HFFc6 (cell line): ENCODE measurements around the gene SORBS2. TPM values are rescaled to one million over a fixed set of nuclear protein-coding genes. Genes with fewer than 3 reads are reported as not detected.

ENCODE experiments used
- DNase-seq: peaks from one replicate; pipeline ENCODE4 v3.0.0-alpha.2; 2018
- H3K27ac Mint-ChIP-seq: 2 replicates; pipeline ENCODE4 v1.8.0; 2020; ENCODE audit warnings: mild to moderate bottlenecking, mixed read lengths
- H3K27me3 Mint-ChIP-seq: 2 replicates; pipeline ENCODE4 v1.8.0; 2021; ENCODE audit warnings: mild to moderate bottlenecking, moderate library complexity, mixed read lengths; ENCODE audit not compliant: insufficient read depth
- H3K36me3 Mint-ChIP-seq: 2 replicates; pipeline ENCODE4 v1.8.0; 2021; ENCODE audit warnings: low read depth, mixed read lengths
- H3K4me1 Mint-ChIP-seq: 2 replicates; pipeline ENCODE4 v1.8.0; 2020; ENCODE audit warnings: low read depth, mixed read lengths
- H3K4me3 Mint-ChIP-seq: 2 replicates; pipeline ENCODE4 v1.8.0; 2020; ENCODE audit warnings: mild to moderate bottlenecking, moderate library complexity, mixed read lengths
- H3K9me3 Mint-ChIP-seq: 2 replicates; pipeline ENCODE4 v1.8.0; 2020; ENCODE audit warnings: mild to moderate bottlenecking, mixed read lengths
- total RNA-seq, 6 experiments: library from RNA; stranded (reverse); fragmentation: NEBNext Ultra II Directional; extraction: Animal tissue kit (Norgen Biotek cat#: 25700); gene quantifications; 2 replicates in 1 of 6; 3 replicates in 5 of 6; pipeline ENCODE4 v1.2.3, GENCODE V29; 2021
- TF ChIP-seq, protein P1 (sequence below): fragments of 200-600 bp; sonication (generic); IDR thresholded peaks from 2 replicates; pipeline ENCODE4 v1.5.0; 2021; ENCODE audit warnings: antibody characterized with exemption, mild to moderate bottlenecking

The SORBS2 gene
- total RNA-seq, 6 experiments from 2014 or later, result 0.48 to 3.6 (median 0.72) TPM

GRCh38 chr4:185726931-185727330, 85.1 kb downstream of the SORBS2 start:
- Mint-ChIP-seq H3K4me3 (no peak overlapping the region), H3K36me3 (no peaks in the 10 kb centered on the region), H3K4me1 (no peaks in the 10 kb centered on the region; the same call in 1 of the 2 replicates), H3K27ac (no peak overlapping the region), H3K9me3 (no peaks in the 10 kb centered on the region), H3K27me3 (peaks cover 4% of the 10 kb centered on the region; the same call in 1 of the 2 replicates)
- peak; percentile 10 for DNase-seq
- TF ChIP-seq, protein P1, sequence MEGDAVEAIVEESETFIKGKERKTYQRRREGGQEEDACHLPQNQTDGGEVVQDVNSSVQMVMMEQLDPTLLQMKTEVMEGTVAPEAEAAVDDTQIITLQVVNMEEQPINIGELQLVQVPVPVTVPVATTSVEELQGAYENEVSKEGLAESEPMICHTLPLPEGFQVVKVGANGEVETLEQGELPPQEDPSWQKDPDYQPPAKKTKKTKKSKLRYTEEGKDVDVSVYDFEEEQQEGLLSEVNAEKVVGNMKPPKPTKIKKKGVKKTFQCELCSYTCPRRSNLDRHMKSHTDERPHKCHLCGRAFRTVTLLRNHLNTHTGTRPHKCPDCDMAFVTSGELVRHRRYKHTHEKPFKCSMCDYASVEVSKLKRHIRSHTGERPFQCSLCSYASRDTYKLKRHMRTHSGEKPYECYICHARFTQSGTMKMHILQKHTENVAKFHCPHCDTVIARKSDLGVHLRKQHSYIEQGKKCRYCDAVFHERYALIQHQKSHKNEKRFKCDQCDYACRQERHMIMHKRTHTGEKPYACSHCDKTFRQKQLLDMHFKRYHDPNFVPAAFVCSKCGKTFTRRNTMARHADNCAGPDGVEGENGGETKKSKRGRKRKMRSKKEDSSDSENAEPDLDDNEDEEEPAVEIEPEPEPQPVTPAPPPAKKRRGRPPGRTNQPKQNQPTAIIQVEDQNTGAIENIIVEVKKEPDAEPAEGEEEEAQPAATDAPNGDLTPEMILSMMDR, result no peak

- H3K4me3 Mint-ChIP-seq, result no peak overlapping the region
- no peaks in the 10 kb centered on the region for H3K4me1 Mint-ChIP-seq
- peaks cover 14% of the 10 kb centered on the region; the same call in 1 of the 2 replicates for H3K27me3 Mint-ChIP-seq
- H3K36me3 Mint-ChIP-seq, result no peaks in the 10 kb centered on the region
- no peaks in the 10 kb centered on the region for H3K9me3 Mint-ChIP-seq
- no peak overlapping the region for H3K27ac Mint-ChIP-seq
- no peak for DNase-seq
- TF ChIP-seq, protein P1, result no peak
Measured at GRCh38 chr4:185723631-185724260, 88.2 kb downstream of the SORBS2 start.

DNA sequence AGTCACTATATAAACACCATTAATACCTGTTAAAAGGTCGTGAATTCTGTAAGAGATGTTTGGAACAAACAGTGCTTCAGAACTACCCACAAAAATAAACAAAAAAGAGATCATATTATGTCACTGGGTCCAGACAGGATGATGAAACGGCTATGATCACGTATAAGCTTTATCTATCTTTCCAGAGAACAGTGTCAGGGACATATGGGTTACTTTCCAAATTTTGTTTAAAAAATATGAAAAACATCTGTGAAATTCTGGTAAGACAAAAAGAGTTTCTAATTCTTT, 90.0 kb downstream of the SORBS2 start:
- H3K4me3 Mint-ChIP-seq, result no peak overlapping the region
- DNase-seq, result no peak
- TF ChIP-seq, protein P1, result no peak
- no peaks in the 10 kb centered on the region for H3K4me1 Mint-ChIP-seq
- no peak overlapping the region for H3K27ac Mint-ChIP-seq
- peaks cover 14% of the 10 kb centered on the region; the same call in 1 of the 2 replicates for H3K27me3 Mint-ChIP-seq
- H3K36me3 Mint-ChIP-seq, result no peaks in the 10 kb centered on the region
- H3K9me3 Mint-ChIP-seq, result no peaks in the 10 kb centered on the region

DNA sequence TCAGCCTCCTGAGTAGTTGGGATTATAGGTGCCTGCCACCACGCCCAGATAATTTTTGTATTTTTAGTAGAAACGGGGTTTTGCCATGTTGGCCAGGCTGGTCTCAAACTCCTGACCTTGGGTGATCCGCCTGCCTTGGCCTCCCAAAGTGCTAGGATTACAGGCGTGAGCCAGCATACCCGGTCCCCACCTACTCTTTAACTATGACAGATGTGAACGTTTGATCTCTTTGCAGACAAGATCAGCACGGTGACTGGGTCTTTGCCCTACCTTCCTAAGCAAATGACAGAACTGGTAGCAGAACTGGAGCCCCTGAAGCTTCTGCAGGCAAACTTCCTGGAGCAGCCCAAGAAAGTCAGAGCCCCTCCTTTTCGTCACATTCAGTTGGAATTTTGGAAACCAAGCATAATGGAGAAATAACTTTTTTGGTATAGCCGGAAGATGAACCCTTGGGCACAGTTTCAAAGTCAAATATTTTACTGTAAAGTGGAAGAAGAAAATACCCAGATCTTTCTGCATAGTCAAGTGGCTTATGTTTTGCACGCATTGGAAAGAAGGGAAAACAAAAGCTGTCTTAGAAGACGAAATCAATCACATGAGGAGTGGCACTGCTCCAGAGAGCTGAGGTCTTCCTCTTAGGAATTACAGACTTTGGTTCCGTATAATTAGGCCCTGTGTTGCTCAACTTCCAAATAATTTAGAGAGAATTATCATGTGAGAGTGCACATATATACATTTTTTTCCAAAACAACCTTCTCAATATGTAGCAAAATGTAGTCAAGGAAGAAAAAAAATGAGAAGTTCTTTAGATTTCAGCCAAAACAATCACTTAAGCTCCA, 90.6 kb downstream of the SORBS2 start:
- no peak for DNase-seq
- Mint-ChIP-seq H3K9me3 (no peaks in the 10 kb centered on the region), H3K4me1 (no peaks in the 10 kb centered on the region), H3K27ac (no peak overlapping the region), H3K36me3 (no peaks in the 10 kb centered on the region), H3K27me3 (peaks cover 17% of the 10 kb centered on the region; the same call in 1 of the 2 replicates), H3K4me3 (no peak overlapping the region)
- TF ChIP-seq, protein P1, result no peak

GRCh38 chr4:185719500-185719858, 92.5 kb downstream of the SORBS2 start:
- Mint-ChIP-seq H3K4me1 (no peaks in the 10 kb centered on the region), H3K27ac (no peak overlapping the region), H3K36me3 (no peaks in the 10 kb centered on the region), H3K9me3 (no peaks in the 10 kb centered on the region), H3K27me3 (peaks cover 14% of the 10 kb centered on the region; the same call in 1 of the 2 replicates), H3K4me3 (no peak overlapping the region)
- DNase-seq, result no peak
- TF ChIP-seq, protein P1, result no peak
